IMR-90 (cell line): ENCODE results near the gene ADGRV1. TPM values are rescaled to one million over a fixed set of nuclear protein-coding genes. Genes with fewer than 3 reads are reported as not detected.

ENCODE experiments used
- ATAC-seq: fragments of 200-7000 bp; cut with Tn5 transposase; 2 replicates; pipeline ENCODE4 v1.9.1; 2020; ENCODE audit warnings: low read depth, mild to moderate bottlenecking, moderate library complexity
- BruUV-seq: library from RNA; stranded (reverse); fragments of 400-500 nt; replicated peaks from 2 replicates; lab custom pipeline; 2021; lab: Mats Ljungman, UMichigan
- CTCF ChIA-PET: fragments of 300-600 bp; formaldehyde crosslinking; extraction: SDS; loops from one replicate; lab custom pipeline; 2021; ENCODE audit warnings: antibody characterized with exemption; lab: Yijun Ruan, JAX
- POLR2A ChIA-PET: fragments of 300-600 bp; sonication (Branson Sonifier 250); formaldehyde crosslinking; loops from one replicate; lab custom pipeline; 2022; ENCODE audit warnings: antibody characterized with exemption; ENCODE audit not compliant: unreplicated experiment; lab: Charles Lee
- DNase-seq: peaks from one replicate; pipeline ENCODE4 v3.0.0; 2013
- H2AFZ ChIP-seq: replicated peaks from 2 replicates; pipeline ENCODE3; 2013; ENCODE audit warnings: low read length, mild to moderate bottlenecking; ENCODE audit not compliant: poor library complexity
- H2AK5ac ChIP-seq: 2 replicates; pipeline ENCODE4 v1.6.1; 2013; ENCODE audit warnings: low read depth, low read length, inconsistent platforms
- H2AK9ac ChIP-seq: replicated peaks from 2 replicates; pipeline ENCODE3; 2013; ENCODE audit warnings: mild to moderate bottlenecking, low read depth, low read length, moderate library complexity; ENCODE audit not compliant: poor library complexity
- H2BK120ac ChIP-seq: 2 replicates; pipeline ENCODE4 v1.6.1; 2013; ENCODE audit warnings: low read depth, low read length, inconsistent platforms
- H2BK15ac ChIP-seq: 3 replicates; pipeline ENCODE4 v1.6.1; 2013; ENCODE audit warnings: low read depth, low read length, inconsistent platforms
- H2BK20ac ChIP-seq: 2 replicates; pipeline ENCODE4 v1.6.1; 2013; ENCODE audit warnings: low read depth, mild to moderate bottlenecking, inconsistent platforms, low read length, moderate library complexity
- H2BK5ac ChIP-seq: 2 replicates; pipeline ENCODE4 v1.6.1; 2013; ENCODE audit warnings: mild to moderate bottlenecking, low read depth, low read length, inconsistent platforms; ENCODE audit not compliant: poor library complexity, severe bottlenecking
- H3K14ac ChIP-seq: replicated peaks from 2 replicates; pipeline ENCODE4 v1.6.1; 2013; ENCODE audit warnings: low read depth, low read length, inconsistent platforms
- H3K18ac ChIP-seq: 2 replicates; pipeline ENCODE4 v1.6.1; 2013; ENCODE audit warnings: low read depth, low read length, control low read depth
- H3K23ac ChIP-seq: 2 replicates; pipeline ENCODE4 v1.6.1; 2013; ENCODE audit warnings: low read depth, low read length, inconsistent platforms
- H3K27ac ChIP-seq: 2 replicates; pipeline ENCODE4 v1.5.1; 2013; ENCODE audit warnings: mild to moderate bottlenecking, control low read depth, low read length; ENCODE audit not compliant: insufficient read depth
- H3K27me3 ChIP-seq: 2 replicates; pipeline ENCODE4 v1.6.1; 2013; ENCODE audit warnings: low read length; ENCODE audit not compliant: control insufficient read depth, insufficient read depth
- H3K36me3 ChIP-seq: 2 replicates; pipeline ENCODE4 v1.6.1; 2013; ENCODE audit warnings: low read length, mixed read lengths; ENCODE audit not compliant: control insufficient read depth, insufficient read depth
- H3K4ac ChIP-seq: 2 replicates; pipeline ENCODE4 v1.6.1; 2013; ENCODE audit warnings: low read depth, low read length, inconsistent platforms
- H3K4me1 ChIP-seq: 2 replicates; pipeline ENCODE4 v1.6.1; 2013; ENCODE audit warnings: low read length, mixed read lengths; ENCODE audit not compliant: control insufficient read depth, insufficient read depth
- H3K4me2 ChIP-seq: 2 replicates; pipeline ENCODE4 v1.6.1; 2013; ENCODE audit warnings: low read depth, mild to moderate bottlenecking, control low read depth, low read length, moderate library complexity
- H3K4me3 ChIP-seq: 2 replicates; pipeline ENCODE4 v1.5.1; 2013; ENCODE audit warnings: low read depth, mild to moderate bottlenecking, control low read depth, low read length, moderate library complexity; ENCODE audit not compliant: insufficient read depth
- H3K56ac ChIP-seq: 2 replicates; pipeline ENCODE4 v1.6.1; 2013; ENCODE audit warnings: low read length, inconsistent platforms; ENCODE audit not compliant: insufficient read depth; ENCODE audit errors: extremely low read depth
- H3K79me1 ChIP-seq, 2 experiments: 2 replicates each; pipeline ENCODE4 v1.6.1; 2013; ENCODE audit warnings: low read length in 2 of 2, inconsistent platforms in 1 of 2, low read depth in 1 of 2
- H3K9ac ChIP-seq: 2 replicates; pipeline ENCODE4 v1.6.1; 2013; ENCODE audit warnings: low read depth, low read length, control low read depth
- H3K9me1 ChIP-seq: 2 replicates; pipeline ENCODE4 v1.6.1; 2013; ENCODE audit warnings: low read length, inconsistent platforms; ENCODE audit not compliant: insufficient read depth
- H3K9me3 ChIP-seq: 2 replicates; pipeline ENCODE4 v1.6.1; 2013; ENCODE audit warnings: low read length; ENCODE audit not compliant: control insufficient read depth, insufficient read depth
- H4K20me1 ChIP-seq: 2 replicates; pipeline ENCODE4 v1.6.1; 2013; ENCODE audit warnings: low read length, inconsistent platforms; ENCODE audit not compliant: insufficient read depth
- H4K5ac ChIP-seq: 2 replicates; pipeline ENCODE4 v1.6.1; 2013; ENCODE audit warnings: mild to moderate bottlenecking, low read depth, low read length, control low read depth
- H4K8ac ChIP-seq, 2 experiments: 2 replicates each; pipeline ENCODE4 v1.6.1; 2013; ENCODE audit warnings: low read depth in 2 of 2, low read length in 2 of 2, control low read depth in 1 of 2, inconsistent platforms in 1 of 2
- H4K91ac ChIP-seq: 2 replicates; pipeline ENCODE4 v1.6.1; 2013; ENCODE audit warnings: low read depth, low read length, inconsistent platforms; ENCODE audit not compliant: insufficient read depth
- BHLHE40 ChIP-seq: fragments of 150-350 bp; IDR thresholded peaks from 2 replicates; pipeline ENCODE4 v1.6.1; 2016; ENCODE audit warnings: mild to moderate bottlenecking, low read depth, low read length
- CEBPB ChIP-seq: IDR thresholded peaks from 2 replicates; pipeline ENCODE4 v1.6.1; 2012; ENCODE audit warnings: low read depth, low read length, improper control_type of control experiment
- CHD1 ChIP-seq: IDR thresholded peaks from 2 replicates; pipeline ENCODE4 v1.6.1; 2012; ENCODE audit warnings: low read depth, low read length, improper control_type of control experiment
- CTCF ChIP-seq: conservative IDR thresholded peaks from 2 replicates; pipeline ENCODE4 v1.5.1; 2012; ENCODE audit warnings: mild to moderate bottlenecking, low read depth, low read length, improper control_type of control experiment
- ELK1 ChIP-seq: fragments of 150-350 bp; IDR thresholded peaks from 2 replicates; pipeline ENCODE4 v1.6.1; 2016; ENCODE audit warnings: low read depth, mild to moderate bottlenecking, low read length, moderate library complexity, borderline replicate concordance
- FOS ChIP-seq: fragments of 150-350 bp; IDR thresholded peaks from 2 replicates; pipeline ENCODE4 v1.6.1; 2016; ENCODE audit warnings: low read depth, low read length
- MAFK ChIP-seq: IDR thresholded peaks from 2 replicates; pipeline ENCODE4 v1.6.1; 2012; ENCODE audit warnings: low read depth, low read length, improper control_type of control experiment
- MAZ ChIP-seq: IDR thresholded peaks from 2 replicates; pipeline ENCODE4 v1.6.1; 2012; ENCODE audit warnings: low read depth, mild to moderate bottlenecking, low read length, improper control_type of control experiment, moderate library complexity, borderline replicate concordance
- MXI1 ChIP-seq: IDR thresholded peaks from 2 replicates; pipeline ENCODE4 v1.6.1; 2012; ENCODE audit warnings: low read depth, mild to moderate bottlenecking, low read length, moderate library complexity, borderline replicate concordance
- NFE2L2 ChIP-seq: fragments of 150-350 bp; IDR thresholded peaks from 2 replicates; pipeline ENCODE4 v1.6.1; 2016; ENCODE audit warnings: low read depth, mild to moderate bottlenecking, low read length
- POLR2A ChIP-seq: IDR thresholded peaks from 2 replicates; pipeline ENCODE4 v1.6.1; 2012; ENCODE audit warnings: mild to moderate bottlenecking, low read depth, low read length
- RAD21 ChIP-seq: IDR thresholded peaks from 2 replicates; pipeline ENCODE4 v1.6.1; 2012; ENCODE audit warnings: low read length, improper control_type of control experiment
- RCOR1 ChIP-seq: IDR thresholded peaks from 2 replicates; pipeline ENCODE4 v1.6.1; 2012; ENCODE audit warnings: mild to moderate bottlenecking, low read length, improper control_type of control experiment; ENCODE audit not compliant: insufficient replicate concordance
- RFX5 ChIP-seq: IDR thresholded peaks from 2 replicates; pipeline ENCODE4 v1.8.0; 2012; ENCODE audit warnings: low read depth, mild to moderate bottlenecking, low read length, moderate library complexity
- SMC3 ChIP-seq: fragments of 150-350 bp; IDR thresholded peaks from 2 replicates; pipeline ENCODE4 v1.6.1; 2016; ENCODE audit warnings: low read depth, mild to moderate bottlenecking, antibody characterized with exemption, low read length, moderate library complexity
- USF2 ChIP-seq: fragments of 150-350 bp; IDR thresholded peaks from 2 replicates; pipeline ENCODE4 v1.6.1; 2017; ENCODE audit warnings: mild to moderate bottlenecking, antibody characterized with exemption, low read length, low read depth
- WGBS, 2 experiments: methylation state at CpG; one replicate each; pipeline versions ENCODE4 v1.1.5 to v1.1.7; 2013; ENCODE audit warnings: missing lambda C conversion rate in 2 of 2; ENCODE audit not compliant: insufficient read length in 1 of 2; ENCODE audit errors: extremely low coverage in 2 of 2; 5-methylcytosine and 5-hydroxymethylcytosine counted together
- dilution Hi-C: fragments of 300-500 bp; cut with HindIII; formaldehyde crosslinking; loops from one replicate; pipeline ENCODE4 v1.14.3; 2018; ENCODE audit warnings: low sequenced_read_pairs; ENCODE audit not compliant: unreplicated experiment
- in situ Hi-C: fragments of 300-500 bp; cut with MboI; formaldehyde crosslinking; loops from 3 replicates; pipeline ENCODE4 v1.14.3; 2019; ENCODE audit warnings: low sequenced_read_pairs, inconsistent platforms, mixed read lengths
- intact Hi-C: fragments of 100-400 bp; cut with micrococcal nuclease; formaldehyde crosslinking; loops from 2 replicates; pipeline ENCODE4 v1.10.0; 2022
- polyA plus RNA-seq, 3 experiments: library from polyadenylated mRNA; depleted of rRNA; stranded (reverse); fragments of >200 nt; gene quantifications; 2 replicates each; pipeline ENCODE4 v1.2.3, GENCODE V29; 2012; ENCODE audit warnings: low replicate concordance in 1 of 3
- total RNA-seq: library from RNA; depleted of rRNA; stranded (reverse); fragments of >200 nt; gene quantifications from 2 replicates; pipeline ENCODE4 v1.2.3, GENCODE V29; 2012

ADGRV1 gene
- total and polyA plus RNA-seq, 2 of the 4 experiments (the other 2 are of a cell fraction): under 0.01 TPM; not detected in 1

GRCh38 chr5:91016322-91016721 is 457.7 kb downstream of the ADGRV1 start:
- Histone ChIP-seq H4K8ac (no peak overlapping the region), H3K18ac (no peak overlapping the region), H3K9me1 (peaks cover 3% of the 10 kb centered on the region; the same call in 1 of the 2 replicates), H2AK5ac (no peak overlapping the region), H2AFZ (no peak overlapping the region), H2BK15ac (no peak overlapping the region), H3K9me3 (no peaks in the 10 kb centered on the region), H3K4ac (no peak overlapping the region), H3K14ac (no peak overlapping the region), H3K36me3 (no peaks in the 10 kb centered on the region), H3K27me3 (no peaks in the 10 kb centered on the region), H3K4me3 (no peak overlapping the region), H4K5ac (no peak overlapping the region), H3K79me1 (no peaks in the 10 kb centered on the region), H2BK120ac (no peak overlapping the region), H3K4me1 (peaks cover 5% of the 10 kb centered on the region; the same call in 1 of the 2 replicates), H2BK5ac (no peak overlapping the region), H3K56ac (no peak overlapping the region), H2BK20ac (no peak overlapping the region), H3K9ac (no peak overlapping the region), H3K4me2 (no peak overlapping the region), H2AK9ac (no peak overlapping the region), H4K20me1 (no peaks in the 10 kb centered on the region), H3K23ac (no peak overlapping the region), H4K91ac (no peak overlapping the region), H3K27ac (no peak overlapping the region)
- TF ChIP-seq RAD21 (no peak), FOS (no peak), RCOR1 (no peak), RFX5 (no peak), CTCF (no peak), MXI1 (no peak), MAZ (no peak), BHLHE40 (no peak), MAFK (no peak), POLR2A (no peak), USF2 (no peak), CEBPB (no peak), SMC3 (no peak), NFE2L2 (no peak), CHD1 (no peak), ELK1 (no peak)
- intact Hi-C loops (no loop called here), dilution Hi-C loops (no loop called here), in situ Hi-C loops (no loop called here)
- WGBS, 2 experiments: no CpG with 5 or more reads among the region's 1 CpG
- DNase-seq (no peak), ATAC-seq (no peak)
- CTCF ChIA-PET: interaction anchor here (1.6 kb wide), 1 partner anchor 12 kb away, joined by 3 read pairs; no protein-coding TSS in a partner anchor
- no TSS peak for BruUV-seq
- POLR2A ChIA-PET: no interaction called here
